Stimulated activated CD4-positive, alpha-beta T cell treated with anti-CD3 and anti-CD28 coated beads, Interleukin-4, amount 100 ng/mL, for 24 hours (primary cell): ENCODE data around the gene CKMT1B.
"Not testable (repeated sequence)": the region's sequence is repeated elsewhere in the genome, so short reads cannot be mapped to it uniquely, and the experiment has no call there.

Source experiments
- DNase-seq: peaks from one replicate; pipeline ENCODE4 v3.0.0-alpha.2; 2020

The CKMT1B gene

GRCh38 chr15:43638464-43639204, 44.8 kb downstream of the CKMT1B start:
- DNase-seq, result not testable (repeated sequence)
